Head of caudate nucleus (tissue), 42 donors: Measurements from ENCODE around the gene LRP1B.

ENCODE experiments used
- DNase-seq, 42 donors: peaks; one replicate each; pipeline versions ENCODE4 v3.0.0 to v3.0.0-alpha.2; 2020 to 2021; ENCODE audit warnings: mixed read lengths in 7 of 42
- intact Hi-C: fragments of 100-400 bp; cut with DNase I; formaldehyde crosslinking; loops from one replicate; pipeline ENCODE4 v1.15.0; 2022

Gene LRP1B

GRCh38 chr2:141329964-141330363, 800.9 kb downstream of the LRP1B start:
- no peak for DNase-seq
- intact Hi-C loops = no loop called here

- DNase-seq = no peak
- intact Hi-C loops = no loop called here
These were observed 807.2 kb downstream of the LRP1B start for GRCh38 chr2:141323571-141323970.

- intact Hi-C loops = no loop called here
- DNase-seq = no peak
These were observed 812.8 kb downstream of the LRP1B start for GRCh38 chr2:141317986-141318385.

DNA sequence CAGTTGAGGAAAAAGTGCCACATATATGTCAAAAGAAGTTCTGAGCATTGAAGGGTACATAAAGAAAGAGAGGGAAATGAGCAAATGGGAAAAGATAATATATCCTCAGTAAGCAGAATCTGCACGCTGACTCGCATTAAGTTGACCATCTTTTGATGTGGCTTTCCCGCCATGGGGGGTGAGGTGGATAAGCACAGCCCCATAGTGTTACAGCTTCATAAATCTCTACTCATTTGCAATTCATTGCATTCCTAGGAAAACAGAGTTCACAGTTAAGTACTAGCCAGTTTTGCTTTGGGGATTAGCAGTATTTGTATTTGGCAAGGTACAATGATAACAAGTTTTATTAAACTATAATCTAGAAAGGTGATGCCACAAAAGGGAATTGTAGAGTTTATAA, 814.2 kb downstream of the LRP1B start:
- no peak for DNase-seq
- intact Hi-C loops = no loop called here

DNA sequence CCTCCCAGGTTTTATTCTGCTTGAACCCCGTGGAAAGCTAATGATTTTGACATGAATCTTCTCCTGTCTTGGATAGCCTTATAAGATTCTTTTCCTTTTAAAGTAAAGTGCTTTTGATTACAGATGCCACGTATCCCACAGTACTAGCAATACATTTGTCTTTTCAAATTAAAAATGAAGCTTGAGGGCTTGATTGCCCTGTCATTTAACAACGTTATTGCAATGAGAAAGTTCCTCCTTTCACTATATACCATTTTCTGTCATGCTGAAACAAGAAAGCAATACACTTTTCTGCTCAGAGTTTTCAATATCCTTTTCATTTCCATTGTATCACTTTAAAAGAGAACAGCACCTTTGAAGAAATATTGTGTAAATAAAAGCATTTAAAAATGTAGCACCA, 814.7 kb downstream of the LRP1B start:
- DNase-seq = no peak
- intact Hi-C loops = no loop called here

DNA sequence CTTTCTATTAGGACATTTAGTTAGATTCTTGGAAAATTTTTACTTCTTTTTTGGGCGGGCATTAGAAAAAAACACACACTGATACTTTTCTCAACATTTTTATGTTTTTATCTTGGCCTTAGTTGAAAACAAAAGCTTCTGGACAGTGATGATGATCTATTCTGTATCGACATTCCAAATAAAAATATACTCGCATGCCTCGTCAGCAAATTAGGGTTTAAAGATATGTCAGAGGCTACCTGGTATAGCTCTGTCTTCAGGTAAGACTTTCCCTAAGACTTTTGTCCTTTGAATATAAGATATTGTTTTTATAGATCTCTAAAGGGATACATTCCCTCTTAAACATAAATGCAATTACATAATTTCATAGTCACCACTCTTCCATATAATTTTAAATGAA, 816.8 kb downstream of the LRP1B start:
- intact Hi-C loops = no loop called here

GRCh38 chr2:141311430-141311829, 819.4 kb downstream of the LRP1B start:
- intact Hi-C loops = no loop called here
- no peak for DNase-seq

More for the DNA sequence above, 816.8 kb downstream of the LRP1B start:
- DNase-seq = no peak

- intact Hi-C loops = no loop called here
- DNase-seq = no peak
These were observed 824.4 kb downstream of the LRP1B start for GRCh38 chr2:141306368-141306767.

- intact Hi-C loops = no loop called here
These were observed 829.3 kb downstream of the LRP1B start for GRCh38 chr2:141301551-141301950.

DNA sequence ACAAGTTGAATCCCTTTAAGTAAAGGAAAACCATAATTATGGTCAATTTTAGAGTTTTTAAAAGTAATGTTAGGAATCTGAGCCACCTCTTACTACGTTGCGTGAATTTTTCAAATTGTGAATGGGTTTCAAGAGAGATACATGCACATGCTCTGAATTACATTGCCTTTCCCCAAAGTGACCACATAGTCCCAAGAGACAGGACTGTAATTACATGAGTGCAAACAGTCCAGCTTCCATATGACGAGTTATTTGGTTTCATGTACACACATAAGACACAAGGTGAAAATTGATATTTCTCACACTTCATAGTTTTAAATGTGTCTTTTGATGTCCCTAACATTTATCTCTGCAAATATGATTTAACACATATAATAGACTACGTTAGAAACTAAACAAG, 850.8 kb downstream of the LRP1B start:
- DNase-seq = no peak
- intact Hi-C loops = no loop called here

More at GRCh38 chr2:141301551-141301950, 829.3 kb downstream of the LRP1B start:
- no peak for DNase-seq

- intact Hi-C loops = no loop called here
- DNase-seq = no peak
These were observed 859.5 kb downstream of the LRP1B start for GRCh38 chr2:141271346-141271745.

GRCh38 chr2:141264848-141265247, 866.0 kb downstream of the LRP1B start:
- no peak for DNase-seq
- intact Hi-C loops = no loop called here

GRCh38 chr2:141260911-141261310, 869.9 kb downstream of the LRP1B start:
- no peak for DNase-seq
- intact Hi-C loops = no loop called here

DNA sequence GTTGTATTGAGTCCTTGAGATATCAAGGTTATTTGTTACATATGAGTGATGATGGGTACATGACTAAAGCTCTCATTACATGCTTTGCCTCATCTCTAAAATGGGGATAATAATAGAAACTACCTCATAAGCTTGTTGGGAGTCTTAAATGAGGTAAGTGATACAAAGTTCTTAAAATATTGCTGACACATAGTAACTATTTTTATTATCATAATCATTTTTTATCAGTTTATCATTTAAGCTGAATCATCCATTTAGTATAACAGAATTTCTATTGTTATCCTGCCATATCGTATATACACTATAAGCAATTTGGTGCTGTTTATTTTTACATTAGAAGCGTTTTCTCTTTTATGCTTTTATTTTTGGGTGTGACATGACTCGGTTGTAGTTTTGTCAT, 871.1 kb downstream of the LRP1B start:
- DNase-seq = no peak
- intact Hi-C loops = no loop called here

DNA sequence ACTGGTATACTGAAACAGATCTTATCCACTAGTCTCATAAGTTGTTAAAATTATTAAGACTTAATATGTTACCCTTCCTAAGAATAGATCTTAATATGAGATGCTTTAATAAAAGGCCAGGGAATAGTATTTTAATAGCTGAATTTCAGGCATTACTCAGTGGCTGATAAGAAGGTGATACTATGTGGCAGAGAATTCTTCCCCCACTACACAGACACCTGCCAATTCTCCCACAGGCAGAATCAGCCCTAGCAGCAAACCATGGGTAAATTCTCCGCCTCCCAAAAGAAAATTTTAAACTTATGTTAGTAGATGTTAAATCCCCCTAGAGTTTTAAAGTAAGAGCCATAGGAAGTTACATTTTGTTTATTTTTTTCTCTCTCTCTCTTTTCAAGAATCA, 888.8 kb downstream of the LRP1B start:
- intact Hi-C loops = no loop called here
- no peak for DNase-seq

DNA sequence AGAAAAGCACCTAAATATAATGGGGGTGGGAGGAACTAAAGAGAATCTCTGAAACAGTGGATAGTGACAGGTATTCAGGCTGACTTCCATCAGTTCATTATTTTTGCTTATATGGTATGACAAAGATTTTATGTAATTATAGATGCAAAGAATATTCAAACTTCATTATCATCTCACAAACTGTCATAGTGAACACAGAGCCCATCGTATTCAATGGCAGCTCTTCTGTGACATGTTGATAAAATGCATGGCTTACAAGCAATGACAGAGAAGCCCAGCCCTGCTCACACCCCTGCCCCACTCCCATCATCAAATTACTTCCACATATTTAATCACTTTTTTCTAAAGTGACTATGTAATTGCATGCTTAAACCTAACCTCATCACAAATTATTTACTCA, 904.3 kb downstream of the LRP1B start:
- DNase-seq = no peak
- intact Hi-C loops = no loop called here

GRCh38 chr2:141207036-141207385, 923.8 kb downstream of the LRP1B start:
- no peak for DNase-seq
- intact Hi-C loops = no loop called here

DNA sequence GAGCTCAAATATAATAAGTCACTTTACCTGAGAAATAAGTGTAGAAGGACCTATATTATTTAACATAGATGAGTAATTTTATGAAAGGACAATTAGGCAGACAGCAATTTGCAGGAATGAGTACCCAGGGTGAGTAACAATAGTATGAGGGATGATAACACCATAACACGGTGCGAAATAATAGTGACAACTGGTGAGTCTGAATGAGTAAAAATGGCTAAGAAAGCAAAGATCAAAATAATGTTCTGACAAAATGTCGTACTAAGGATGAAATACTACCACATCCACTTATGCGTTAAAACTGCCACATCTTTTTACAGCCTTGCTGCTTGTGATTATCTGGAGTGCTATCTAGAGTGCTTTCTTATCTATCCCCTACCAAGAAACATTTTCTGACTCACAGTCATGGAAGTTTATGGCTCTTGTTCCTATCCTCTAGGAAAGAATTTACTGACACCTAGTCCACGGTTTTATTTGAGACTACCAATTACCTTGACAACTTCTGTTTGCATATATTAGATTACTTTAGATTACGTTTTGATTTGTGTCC, 929.7 kb downstream of the LRP1B start:
- intact Hi-C loops = no loop called here
- DNase-seq = no peak

GRCh38 chr2:141200191-141200590, 930.6 kb downstream of the LRP1B start:
- intact Hi-C loops = no loop called here
- DNase-seq = no peak

DNA sequence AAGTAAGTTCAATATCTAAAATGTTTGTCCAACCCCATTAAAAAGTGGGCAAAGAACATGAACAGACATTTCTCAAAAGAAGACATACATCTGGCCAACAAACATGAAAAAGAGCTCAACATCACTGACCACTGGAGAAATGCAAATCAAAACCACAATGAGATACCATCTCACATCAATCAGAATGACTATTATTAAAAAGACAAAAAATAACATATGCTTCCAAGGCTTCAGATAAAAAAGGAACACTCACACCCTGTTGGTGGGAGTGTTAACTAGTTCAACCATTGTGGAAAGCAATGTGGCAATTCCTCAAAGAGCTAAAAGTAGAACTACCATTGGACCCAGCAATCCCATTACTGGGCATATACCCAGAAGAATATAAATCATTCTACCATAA, 931.1 kb downstream of the LRP1B start:
- intact Hi-C loops = no loop called here
- no peak for DNase-seq

DNA sequence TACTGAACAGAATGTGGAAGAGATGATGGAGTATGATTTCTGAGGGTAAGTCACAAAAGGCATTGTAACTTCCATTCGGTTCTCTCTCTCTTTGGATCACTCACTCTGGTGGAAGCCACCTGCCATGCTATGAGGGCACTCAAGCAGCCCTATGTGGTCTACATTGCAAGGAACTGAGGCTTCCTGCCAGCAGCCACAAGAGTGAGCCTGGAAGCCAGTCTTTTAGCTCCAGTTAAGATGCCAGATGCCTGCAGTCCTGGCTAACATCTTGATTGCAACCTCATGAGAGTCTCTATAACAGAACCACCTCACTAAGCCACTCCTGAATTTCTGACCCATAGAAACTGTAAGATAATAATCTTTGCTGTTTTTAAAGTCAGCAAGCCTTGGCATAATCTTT, 935.7 kb downstream of the LRP1B start:
- DNase-seq = no peak
- intact Hi-C loops = no loop called here

DNA sequence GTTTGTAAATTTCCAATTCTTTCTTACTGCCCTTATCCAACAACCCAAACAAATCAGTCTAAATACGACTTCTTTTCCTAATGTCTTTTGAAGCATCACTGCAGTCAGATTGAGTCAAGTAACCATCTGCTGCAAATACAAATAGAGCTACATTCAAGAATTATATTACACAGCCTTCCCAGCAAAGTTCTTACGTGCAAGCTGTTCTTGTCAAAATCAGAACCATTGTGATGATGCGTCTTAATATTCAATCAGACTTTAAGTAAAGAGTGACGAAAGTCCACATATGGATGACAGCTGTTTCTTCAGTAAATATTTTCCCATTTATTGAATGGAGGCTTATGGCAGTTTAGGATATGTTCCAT, 943.8 kb downstream of the LRP1B start:
- intact Hi-C loops = no loop called here
- DNase-seq = no peak
